ENCODE results near the gene UNC79. TPM values are rescaled to one million over a fixed set of nuclear protein-coding genes. Genes with fewer than 3 reads are reported as not detected.

UNC79 gene
- polyA plus RNA-seq, 3 donors: 0.01 to 0.02 TPM; not detected in 1

GRCh38 chr14:93727039-93727740 lies 296.5 kb downstream of the UNC79 start:
- intact Hi-C loops (cut with micrococcal nuclease): no loop called here
- Histone ChIP-seq H3K27ac (ENCODE audit: low read depth in 1 of 2, low read length in 2 of 2) (no peak overlapping the region), H3K4me2 (replicated peaks; ENCODE audit: extremely low read depth, low read length, poor library complexity, severe bottlenecking) (no peak overlapping the region), H3K36me3 (replicated peaks in 1 of 2; ENCODE audit: control insufficient read depth in 1 of 2, insufficient read depth in 2 of 2, low read length in 2 of 2) (no peaks in the 10 kb centered on the region), H4K20me1 (ENCODE audit: insufficient read depth, low read length) (no peaks in the 10 kb centered on the region), H3K27me3 (ENCODE audit: control insufficient read depth in 2 of 2, insufficient read depth in 2 of 2, low read length in 2 of 2) (no peaks in the 10 kb centered on the region), H3K79me2 (ENCODE audit: insufficient read depth, low read length) (no peaks in the 10 kb centered on the region), H3K9me3 (replicated peaks in 1 of 2; ENCODE audit: control insufficient read depth in 1 of 2, insufficient read depth in 1 of 2, low read length in 2 of 2) (no peaks in the 10 kb centered on the region), H2AFZ (ENCODE audit: insufficient read depth, low read depth, low read length, poor library complexity, severe bottlenecking) (no peak overlapping the region), H3K4me1 (ENCODE audit: control insufficient read depth in 1 of 2, insufficient read depth in 2 of 2, low read length in 2 of 2) (no peaks in the 10 kb centered on the region), H3K4me3 (replicated peaks in 1 of 3; ENCODE audit: low read depth in 2 of 3, low read length in 3 of 3) (no peak overlapping the region), H3K9ac (ENCODE audit: insufficient read depth, low read length, poor library complexity, severe bottlenecking) (no peak overlapping the region)
- Mint-ChIP-seq H3K36me3 (no peaks in the 10 kb centered on the region), H3K9me3 (peaks cover 0 to 4% (median 0%) of the 10 kb centered on the region in 7 donors), H3K4me1 (no peaks in the 10 kb centered on the region), H3K27me3 (ENCODE audit: low read depth in 3 of 3) (peaks cover 0 to 10% (median 2%) of the 10 kb centered on the region in 3 donors), H3K4me3 (no peak overlapping the region), H3K27ac (no peak overlapping the region)
- TF ChIP-seq CTCF (IDR thresholded peaks at IDR 0.05): no peak
- 88% methylated on average over 19 of the region's 23 CpGs for WGBS (ENCODE audit: insufficient coverage)
- DNase-seq: no peak

- Histone ChIP-seq H3K79me2 (ENCODE audit: insufficient read depth, low read length) (no peaks in the 10 kb centered on the region), H3K27ac (ENCODE audit: low read depth in 1 of 2, low read length in 2 of 2) (no peak overlapping the region), H2AFZ (ENCODE audit: insufficient read depth, low read depth, low read length, poor library complexity, severe bottlenecking) (no peak overlapping the region), H4K20me1 (ENCODE audit: insufficient read depth, low read length) (no peaks in the 10 kb centered on the region), H3K4me1 (ENCODE audit: control insufficient read depth in 1 of 2, insufficient read depth in 2 of 2, low read length in 2 of 2) (no peaks in the 10 kb centered on the region), H3K9ac (ENCODE audit: insufficient read depth, low read length, poor library complexity, severe bottlenecking) (no peak overlapping the region), H3K9me3 (replicated peaks in 1 of 2; ENCODE audit: control insufficient read depth in 1 of 2, insufficient read depth in 1 of 2, low read length in 2 of 2) (no peaks in the 10 kb centered on the region), H3K4me3 (replicated peaks in 1 of 3; ENCODE audit: low read depth in 2 of 3, low read length in 3 of 3) (no peak overlapping the region), H3K4me2 (replicated peaks; ENCODE audit: extremely low read depth, low read length, poor library complexity, severe bottlenecking) (no peak overlapping the region), H3K27me3 (ENCODE audit: control insufficient read depth in 2 of 2, insufficient read depth in 2 of 2, low read length in 2 of 2) (no peaks in the 10 kb centered on the region), H3K36me3 (replicated peaks in 1 of 2; ENCODE audit: control insufficient read depth in 1 of 2, insufficient read depth in 2 of 2, low read length in 2 of 2) (no peaks in the 10 kb centered on the region)
- Mint-ChIP-seq H3K36me3 (no peaks in the 10 kb centered on the region), H3K9me3 (no peaks in the 10 kb centered on the region), H3K4me1 (no peaks in the 10 kb centered on the region), H3K27me3 (ENCODE audit: low read depth in 3 of 3) (peaks cover 0 to 10% (median 2%) of the 10 kb centered on the region in 3 donors), H3K27ac (no peak overlapping the region), H3K4me3 (no peak overlapping the region)
- no peak for TF ChIP-seq CTCF (IDR thresholded peaks at IDR 0.05)
- no peak for DNase-seq
- intact Hi-C loops (cut with micrococcal nuclease): no loop called here
- 95% methylated on average over 14 of the region's 19 CpGs for WGBS (ENCODE audit: insufficient coverage)
Observed at GRCh38 chr14:93727917-93728650, 297.3 kb downstream of the UNC79 start.

Data from CD14-positive monocyte (primary cell).